GM10847 (cell line): ENCODE data around the gene MAP7D2.

Experiments used
- POLR2A ChIP-seq: IDR thresholded peaks from 2 replicates; pipeline ENCODE4 v1.6.1; 2011; ENCODE audit not compliant: insufficient read length; ENCODE audit errors: extremely low read depth

MAP7D2 gene

GRCh38 chrX:20118065-20118824 is 1.5 kb upstream of the MAP7D2 start:
- TF ChIP-seq POLR2A, result no peak

- no peak for TF ChIP-seq POLR2A
Observed at GRCh38 chrX:20116087-20116576, 575 bp downstream of the MAP7D2 start.

GRCh38 chrX:20112022-20112774 is 4.5 kb downstream of the MAP7D2 start:
- no peak for TF ChIP-seq POLR2A

GRCh38 chrX:20111271-20111670 is 5.4 kb downstream of the MAP7D2 start:
- TF ChIP-seq POLR2A, result no peak

- TF ChIP-seq POLR2A, result no peak
Observed at GRCh38 chrX:20101934-20102581, 14.6 kb downstream of the MAP7D2 start.

GRCh38 chrX:20091499-20091898 is 25.2 kb downstream of the MAP7D2 start:
- TF ChIP-seq POLR2A, result no peak

GRCh38 chrX:20089845-20090244 is 26.9 kb downstream of the MAP7D2 start:
- TF ChIP-seq POLR2A, result no peak

- no peak for TF ChIP-seq POLR2A
Observed at GRCh38 chrX:20080277-20080676, 36.4 kb downstream of the MAP7D2 start.

- TF ChIP-seq POLR2A, result no peak
Observed at GRCh38 chrX:20071511-20072079, 45.1 kb downstream of the MAP7D2 start.

GRCh38 chrX:20067709-20068561 is 48.8 kb downstream of the MAP7D2 start:
- no peak for TF ChIP-seq POLR2A

- no peak for TF ChIP-seq POLR2A
Observed at GRCh38 chrX:20066968-20067708, 49.6 kb downstream of the MAP7D2 start.

- TF ChIP-seq POLR2A, result no peak
Observed at GRCh38 chrX:20063716-20064351, 52.9 kb downstream of the MAP7D2 start.

GRCh38 chrX:20063153-20063552 is 53.6 kb downstream of the MAP7D2 start:
- no peak for TF ChIP-seq POLR2A
